ENCODE data around the gene G6PC1. TPM values are rescaled to one million over a fixed set of nuclear protein-coding genes. Genes with fewer than 3 reads are reported as not detected.
"Not testable (repeated sequence)": the region's sequence is repeated elsewhere in the genome, so short reads cannot be mapped to it uniquely, and the experiment has no call there.

G6PC1 gene
- total RNA-seq, 1 donor from 2014 or later, result not detected

DNA sequence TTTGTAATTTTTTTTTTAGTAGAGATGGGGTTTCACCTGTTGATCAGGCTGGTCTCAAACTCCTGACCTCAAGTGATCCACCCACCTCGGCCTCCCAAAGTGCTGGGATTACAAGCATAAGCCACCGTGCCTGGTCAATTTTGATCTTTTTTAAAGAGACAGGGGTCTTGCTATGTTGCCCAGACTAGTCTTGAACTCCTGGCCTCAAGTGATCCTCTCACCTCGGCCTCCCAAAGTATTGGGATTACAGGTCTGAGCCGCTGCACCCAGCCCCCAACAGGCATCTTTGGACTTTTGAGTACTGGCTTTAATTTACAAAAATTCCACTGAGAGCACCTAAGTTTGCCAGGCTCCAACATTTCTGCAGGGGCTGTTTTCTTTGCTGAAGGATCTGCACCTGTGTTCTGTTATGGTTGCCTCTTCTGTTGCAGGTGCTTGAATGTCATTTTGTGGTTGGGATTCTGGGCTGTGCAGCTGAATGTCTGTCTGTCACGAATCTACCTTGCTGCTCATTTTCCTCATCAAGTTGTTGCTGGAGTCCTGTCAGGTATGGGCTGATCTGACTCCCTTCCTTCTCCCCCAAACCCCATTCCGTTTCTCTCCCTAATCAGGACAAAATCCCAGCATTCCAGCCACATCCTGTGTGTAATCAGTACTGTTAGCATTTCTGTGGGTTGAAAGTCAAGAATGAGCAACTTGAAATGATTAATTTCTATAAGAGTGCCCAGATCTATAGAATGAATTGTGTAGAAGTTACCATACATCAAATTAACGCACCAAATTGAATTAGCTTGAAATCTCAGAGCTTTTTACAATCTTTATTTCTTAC lies 8.5 kb downstream of the G6PC1 start:
- H3K27ac ChIP-seq, result no peak overlapping the region
- intact Hi-C loops (cut with DNase I), result no loop called here
- ATAC-seq, result no peak
- H3K4me3 ChIP-seq, result no peak overlapping the region
- H3K4me1 ChIP-seq, result no peaks in the 10 kb centered on the region
- TF ChIP-seq, protein P1, sequence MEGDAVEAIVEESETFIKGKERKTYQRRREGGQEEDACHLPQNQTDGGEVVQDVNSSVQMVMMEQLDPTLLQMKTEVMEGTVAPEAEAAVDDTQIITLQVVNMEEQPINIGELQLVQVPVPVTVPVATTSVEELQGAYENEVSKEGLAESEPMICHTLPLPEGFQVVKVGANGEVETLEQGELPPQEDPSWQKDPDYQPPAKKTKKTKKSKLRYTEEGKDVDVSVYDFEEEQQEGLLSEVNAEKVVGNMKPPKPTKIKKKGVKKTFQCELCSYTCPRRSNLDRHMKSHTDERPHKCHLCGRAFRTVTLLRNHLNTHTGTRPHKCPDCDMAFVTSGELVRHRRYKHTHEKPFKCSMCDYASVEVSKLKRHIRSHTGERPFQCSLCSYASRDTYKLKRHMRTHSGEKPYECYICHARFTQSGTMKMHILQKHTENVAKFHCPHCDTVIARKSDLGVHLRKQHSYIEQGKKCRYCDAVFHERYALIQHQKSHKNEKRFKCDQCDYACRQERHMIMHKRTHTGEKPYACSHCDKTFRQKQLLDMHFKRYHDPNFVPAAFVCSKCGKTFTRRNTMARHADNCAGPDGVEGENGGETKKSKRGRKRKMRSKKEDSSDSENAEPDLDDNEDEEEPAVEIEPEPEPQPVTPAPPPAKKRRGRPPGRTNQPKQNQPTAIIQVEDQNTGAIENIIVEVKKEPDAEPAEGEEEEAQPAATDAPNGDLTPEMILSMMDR (IDR thresholded peaks at IDR 0.05), result no peak
- H3K9me3 ChIP-seq, result no peaks in the 10 kb centered on the region
- H3K36me3 ChIP-seq, result no peaks in the 10 kb centered on the region
- DNase-seq, result no peak
- H3K27me3 ChIP-seq, result no peaks in the 10 kb centered on the region

DNA sequence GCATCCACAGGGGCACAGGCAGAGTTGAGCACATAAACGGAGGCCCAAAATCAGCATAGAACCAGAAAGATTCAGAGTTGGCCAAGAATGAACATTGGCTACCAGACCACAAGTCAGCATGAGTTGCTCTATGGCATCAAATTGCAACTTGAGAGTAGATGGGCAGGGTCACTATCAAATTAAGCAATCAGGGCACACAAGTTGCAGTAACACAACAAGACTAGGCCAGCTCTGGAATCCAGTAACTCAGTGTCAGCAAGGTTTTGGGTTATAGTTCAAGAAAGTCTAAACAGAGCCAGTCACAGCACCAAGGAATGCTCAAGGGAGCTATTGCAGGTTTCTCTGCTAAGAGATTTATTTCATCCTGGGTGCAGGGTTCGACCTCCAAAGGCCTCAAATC lies 12.9 kb downstream of the G6PC1 start:
- intact Hi-C loops (cut with DNase I), result no loop called here
- Histone ChIP-seq H3K27me3 (no peaks in the 10 kb centered on the region), H3K4me3 (no peak overlapping the region), H3K27ac (no peak overlapping the region), H3K36me3 (no peaks in the 10 kb centered on the region), H3K9me3 (no peaks in the 10 kb centered on the region), H3K4me1 (peaks cover 11% of the 10 kb centered on the region)
- DNase-seq (no peak), ATAC-seq (no peak)
- TF ChIP-seq, protein P1 (IDR thresholded peaks at IDR 0.05), result no peak

DNA sequence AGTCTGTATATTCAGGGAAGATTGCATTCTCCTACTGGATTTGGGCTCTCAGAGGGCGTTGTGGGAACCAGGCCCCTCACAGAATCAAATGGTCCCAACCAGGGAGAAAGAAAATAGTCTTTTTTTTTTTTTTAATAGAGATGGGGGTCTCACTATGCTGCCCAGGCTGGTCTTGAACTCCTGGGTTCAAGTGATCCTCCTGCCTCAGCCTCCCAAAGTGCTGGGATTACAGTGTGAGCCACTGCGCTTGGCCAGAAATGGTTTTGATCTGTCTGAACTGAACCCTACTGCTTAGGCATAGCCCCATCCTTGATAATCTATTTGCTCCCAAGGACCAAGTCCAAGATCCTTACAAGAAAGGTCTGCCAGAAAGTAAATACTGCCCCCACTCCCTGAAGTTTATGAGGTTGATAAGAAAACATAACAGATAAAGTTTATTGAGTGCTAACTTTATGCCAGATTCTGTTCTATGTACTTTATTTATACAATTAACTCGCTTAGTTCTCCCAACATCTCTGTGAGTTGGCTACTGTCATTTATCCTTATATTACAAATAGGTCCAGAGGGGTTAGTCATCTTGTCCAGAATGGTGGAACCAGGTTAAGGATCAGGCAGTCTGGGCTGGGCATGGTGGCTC lies 13.5 kb downstream of the G6PC1 start:
- Histone ChIP-seq H3K36me3 (no peaks in the 10 kb centered on the region), H3K27ac (no peak overlapping the region), H3K4me1 (peaks cover 17% of the 10 kb centered on the region), H3K4me3 (no peak overlapping the region), H3K9me3 (no peaks in the 10 kb centered on the region), H3K27me3 (no peaks in the 10 kb centered on the region)
- ATAC-seq (no peak), DNase-seq (no peak)
- TF ChIP-seq, protein P1 (IDR thresholded peaks at IDR 0.05), result no peak
- intact Hi-C loops (cut with DNase I), result no loop called here

DNA sequence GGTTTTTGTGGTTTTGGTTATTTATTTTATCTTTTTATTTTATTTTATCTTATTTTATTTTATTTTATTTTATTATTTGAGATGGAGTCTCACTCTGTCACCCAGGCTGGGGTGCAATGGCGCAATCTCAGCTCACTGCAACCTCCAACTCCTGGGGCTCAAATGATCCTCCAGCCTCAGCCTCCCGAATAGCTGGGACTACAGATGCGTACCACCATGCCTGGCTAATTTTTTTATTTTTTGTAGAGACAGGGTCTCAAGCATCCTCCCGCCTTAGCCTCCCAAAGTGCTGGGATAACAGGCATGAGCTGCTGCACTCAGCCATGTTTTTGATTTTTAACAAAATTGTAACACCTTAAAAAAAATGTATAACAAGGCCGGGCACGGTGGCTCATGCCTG lies 14.7 kb downstream of the G6PC1 start:
- ATAC-seq; H3K4me3 ChIP-seq; intact Hi-C loops (cut with DNase I); H3K9me3 ChIP-seq; DNase-seq; H3K27ac ChIP-seq; H3K36me3 ChIP-seq; H3K27me3 ChIP-seq: not testable (repeated sequence)
- H3K4me1 ChIP-seq, result peaks cover 29% of the 10 kb centered on the region

DNA sequence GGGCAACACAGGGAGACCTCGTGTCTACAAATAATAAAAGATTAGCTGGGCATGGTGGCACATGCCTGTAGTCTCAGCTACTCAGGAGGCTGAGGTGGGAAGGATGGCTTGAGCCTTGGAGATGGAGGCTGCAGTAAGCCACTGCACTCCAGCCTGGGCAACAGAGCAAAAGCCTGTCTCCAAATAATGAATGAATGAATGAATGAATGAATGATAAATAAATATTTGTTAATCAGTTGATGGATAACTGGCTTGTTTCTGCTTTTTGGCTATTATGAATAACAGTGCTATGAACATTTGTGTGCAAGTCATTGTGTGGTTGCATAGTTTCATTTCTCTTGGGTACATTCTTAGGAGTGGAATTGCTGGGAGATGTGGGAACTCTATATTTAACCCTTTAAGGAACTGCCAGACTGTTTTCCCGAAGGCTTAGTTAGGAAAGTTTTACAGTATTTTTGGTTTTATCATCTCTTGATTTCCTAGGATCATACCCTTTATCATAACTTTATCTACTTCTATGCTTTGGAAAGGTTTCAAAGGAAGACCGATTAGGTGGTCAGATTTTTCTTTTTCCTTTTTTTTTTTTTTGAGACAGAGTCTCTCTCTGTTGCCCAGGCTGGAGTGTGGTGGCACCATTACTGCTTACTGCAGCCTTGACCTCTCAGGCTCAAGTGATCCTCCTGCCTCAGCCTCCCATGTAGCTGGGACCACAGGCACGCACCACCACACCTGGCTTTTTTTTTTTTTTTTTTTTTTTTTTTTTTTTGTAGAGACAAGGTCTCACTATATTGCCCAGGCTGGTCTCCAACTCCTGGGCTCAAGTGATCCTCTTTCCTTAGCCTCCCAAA lies 16.0 kb downstream of the G6PC1 start:
- ATAC-seq; H3K36me3 ChIP-seq; H3K27ac ChIP-seq; intact Hi-C loops (cut with DNase I); H3K27me3 ChIP-seq; DNase-seq; H3K9me3 ChIP-seq; H3K4me3 ChIP-seq: not testable (repeated sequence)
- H3K4me1 ChIP-seq, result peaks cover 37% of the 10 kb centered on the region

DNA sequence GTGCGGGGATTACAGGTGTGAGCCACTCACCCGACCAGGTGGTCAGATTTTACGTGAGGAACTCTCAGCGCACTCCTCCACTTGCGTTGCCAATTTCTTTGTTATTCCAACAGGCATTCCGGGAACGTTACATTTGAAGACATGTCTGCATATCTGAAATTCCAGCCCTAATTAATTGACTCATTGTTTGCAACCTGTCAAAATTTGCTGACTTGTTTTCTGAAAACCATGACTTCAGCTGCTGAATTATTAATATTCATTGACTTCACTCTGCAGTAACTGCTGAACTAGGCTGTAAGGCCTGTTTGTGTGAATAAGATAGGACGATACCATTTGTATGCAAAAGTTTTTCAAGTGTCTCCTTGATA lies 16.6 kb downstream of the G6PC1 start:
- intact Hi-C loops (cut with DNase I), result no loop called here
- TF ChIP-seq, protein P1 (IDR thresholded peaks at IDR 0.05), result no peak
- H3K27me3 ChIP-seq, result no peaks in the 10 kb centered on the region
- peaks cover 41% of the 10 kb centered on the region for H3K4me1 ChIP-seq
- H3K4me3 ChIP-seq, result no peak overlapping the region
- no peaks in the 10 kb centered on the region for H3K9me3 ChIP-seq
- no peak for DNase-seq
- ATAC-seq, result no peak
- no peak overlapping the region for H3K27ac ChIP-seq
- H3K36me3 ChIP-seq, result no peaks in the 10 kb centered on the region

Data from upper lobe of right lung (tissue), 1 donor.